NCI-H774 (cell line): ENCODE measurements around the gene C1S.
"Not testable (repeated sequence)": the region's sequence is repeated elsewhere in the genome, so short reads cannot be mapped to it uniquely, and the experiment has no call there.

Experiments
- DNase-seq: peaks from one replicate; lab custom pipeline; 2025; lab: John Stamatoyannopoulos, UW

C1S gene

GRCh38 chr12:7046383-7047105, 14.0 kb upstream of the C1S start:
- no peak for DNase-seq

- no peak for DNase-seq
Observed at GRCh38 chr12:7047306-7047705, 13.2 kb upstream of the C1S start.

- DNase-seq = not testable (repeated sequence)
Observed at GRCh38 chr12:7049445-7049951, 11.0 kb upstream of the C1S start.

GRCh38 chr12:7049973-7050372, 10.5 kb upstream of the C1S start:
- DNase-seq = not testable (repeated sequence)

- no peak for DNase-seq
Observed at GRCh38 chr12:7054925-7055324, 5.6 kb upstream of the C1S start.

GRCh38 chr12:7055736-7056135, 4.8 kb upstream of the C1S start:
- DNase-seq = not testable (repeated sequence)

- no peak for DNase-seq
Observed at GRCh38 chr12:7058163-7058845, 2.2 kb upstream of the C1S start.

GRCh38 chr12:7058850-7059395, 1.6 kb upstream of the C1S start:
- DNase-seq = no peak

- DNase-seq = no peak
Observed at GRCh38 chr12:7059780-7060179, 738 bp upstream of the C1S start.

- no peak for DNase-seq
Observed at GRCh38 chr12:7061138-7061537, 620 bp downstream of the C1S start.

- no peak for DNase-seq
Observed at GRCh38 chr12:7061596-7061995, 1.1 kb downstream of the C1S start.

GRCh38 chr12:7064516-7064915, 4.0 kb downstream of the C1S start:
- no peak for DNase-seq

- no peak for DNase-seq
Observed at GRCh38 chr12:7065073-7065623, 4.6 kb downstream of the C1S start.

- DNase-seq = no peak
Observed at GRCh38 chr12:7066596-7066995, 6.1 kb downstream of the C1S start.

GRCh38 chr12:7067096-7067495, 6.6 kb downstream of the C1S start:
- DNase-seq = no peak

- DNase-seq = no peak
Observed at GRCh38 chr12:7068240-7068993, 7.9 kb downstream of the C1S start.

GRCh38 chr12:7068994-7069346, 8.5 kb downstream of the C1S start:
- no peak for DNase-seq

- no peak for DNase-seq
Observed at GRCh38 chr12:7069386-7069785, 8.9 kb downstream of the C1S start.

- DNase-seq = no peak
Observed at GRCh38 chr12:7072035-7072434, 11.5 kb downstream of the C1S start.

GRCh38 chr12:7072554-7072953, 12.0 kb downstream of the C1S start:
- no peak for DNase-seq

- DNase-seq = no peak
Observed at GRCh38 chr12:7073946-7074345, 13.4 kb downstream of the C1S start.

- DNase-seq = no peak
Observed at GRCh38 chr12:7075518-7075917, 15.0 kb downstream of the C1S start.
